Keratinocyte (primary cell): ENCODE results near the gene TMEM38B.
"Not testable (repeated sequence)": the region's sequence is repeated elsewhere in the genome, so short reads cannot be mapped to it uniquely, and the experiment has no call there.

Source experiments
- CTCF ChIP-seq, 3 experiments: IDR thresholded peaks in 1 of 3; conservative IDR thresholded peaks in 1 of 3; optimal IDR thresholded peaks in 1 of 3; 2 replicates in 2 of 3; 3 replicates in 1 of 3; pipeline versions ENCODE3 to v1.5.1; 2011; ENCODE audit warnings: low read length in 3 of 3, mild to moderate bottlenecking in 3 of 3, moderate library complexity in 2 of 3, control low read depth in 1 of 3, inconsistent platforms in 1 of 3; ENCODE audit not compliant: insufficient read depth in 2 of 3; ENCODE audit errors: extremely low read depth in 1 of 3
- EZH2 ChIP-seq: IDR thresholded peaks from one replicate; pipeline ENCODE4 v1.6.1; 2012; ENCODE audit warnings: inconsistent platforms, mild to moderate bottlenecking, low read length, moderate library complexity

GRCh38 chr9:105728230-105728629, 33.9 kb downstream of the TMEM38B start:
- TF ChIP-seq CTCF (optimal IDR thresholded peaks at IDR 0.05 in 1 of 3, IDR thresholded peaks at IDR 0.05 in 1 of 3, conservative IDR thresholded peaks at IDR 0.05 in 1 of 3; ENCODE audit: extremely low read depth in 1 of 3, insufficient read depth in 2 of 3, low read length in 3 of 3); EZH2: not testable (repeated sequence)
